HG02970 (cell line): ENCODE results near the gene ADGRV1.

Experiments used
- ATAC-seq: cut with Tn5 transposase; IDR thresholded peaks from one replicate; pipeline ENCODE4 v1.9.1; 2021; ENCODE audit warnings: mild to moderate bottlenecking, moderate library complexity, moderate number of reproducible peaks; ENCODE audit not compliant: unreplicated experiment, low FRiP score

The ADGRV1 gene

DNA sequence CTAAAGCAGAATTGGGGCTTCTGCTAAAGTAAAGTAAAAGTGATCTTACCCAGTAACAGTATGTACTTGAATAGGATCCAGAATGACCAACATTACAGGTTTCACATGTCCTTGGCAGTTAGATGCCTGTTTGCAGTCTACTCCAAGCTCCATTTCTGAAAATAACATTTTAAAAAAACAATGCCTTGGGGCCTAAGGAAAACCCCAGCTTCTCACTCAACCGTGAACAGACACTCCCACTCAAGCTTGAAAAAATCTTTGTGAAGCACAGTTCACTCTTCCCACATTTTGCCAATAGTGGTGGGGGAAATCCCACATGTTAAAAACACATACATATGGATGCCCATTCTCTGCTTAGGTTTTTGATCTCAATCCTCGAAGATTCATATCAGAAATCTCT is 520.4 kb downstream of the ADGRV1 start:
- no peak for ATAC-seq

DNA sequence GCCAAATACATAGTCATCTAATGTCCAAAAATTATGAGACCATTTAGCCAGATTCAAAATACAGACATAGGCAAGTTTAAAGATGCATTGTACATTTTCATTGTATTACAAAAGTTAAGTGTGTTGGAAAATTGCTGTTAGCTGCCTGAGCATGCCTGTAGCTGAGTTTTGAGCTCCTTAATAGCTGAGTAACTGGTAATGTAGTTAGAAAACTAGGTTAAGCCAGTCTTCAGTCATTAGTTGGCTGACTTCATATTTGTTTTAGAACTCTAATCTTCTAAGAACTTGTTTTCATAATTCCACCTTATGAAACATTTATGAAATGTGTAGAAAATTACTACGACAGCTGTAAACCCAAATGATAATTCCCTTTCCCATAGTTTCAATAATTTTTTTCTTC is 531.2 kb downstream of the ADGRV1 start:
- ATAC-seq, result no peak

DNA sequence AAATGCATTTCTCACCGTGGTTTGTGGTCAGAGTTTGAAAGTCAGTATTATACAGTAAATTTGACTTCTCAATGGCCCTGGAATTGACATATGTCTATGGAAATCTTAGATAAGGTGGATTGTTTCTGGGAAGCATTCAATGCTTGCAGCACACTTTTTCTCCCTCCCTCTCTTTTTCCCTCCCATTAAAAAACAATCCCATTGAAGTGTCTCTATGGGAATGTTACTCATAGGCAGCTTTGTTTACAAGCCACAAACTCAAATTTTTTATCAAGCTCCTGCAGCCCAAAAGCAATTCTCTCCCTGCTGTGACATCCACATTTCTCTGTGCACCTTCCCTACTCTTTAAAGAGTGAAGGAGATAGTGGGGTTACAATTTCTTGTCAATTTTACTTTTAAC is 532.4 kb downstream of the ADGRV1 start:
- ATAC-seq, result no peak

DNA sequence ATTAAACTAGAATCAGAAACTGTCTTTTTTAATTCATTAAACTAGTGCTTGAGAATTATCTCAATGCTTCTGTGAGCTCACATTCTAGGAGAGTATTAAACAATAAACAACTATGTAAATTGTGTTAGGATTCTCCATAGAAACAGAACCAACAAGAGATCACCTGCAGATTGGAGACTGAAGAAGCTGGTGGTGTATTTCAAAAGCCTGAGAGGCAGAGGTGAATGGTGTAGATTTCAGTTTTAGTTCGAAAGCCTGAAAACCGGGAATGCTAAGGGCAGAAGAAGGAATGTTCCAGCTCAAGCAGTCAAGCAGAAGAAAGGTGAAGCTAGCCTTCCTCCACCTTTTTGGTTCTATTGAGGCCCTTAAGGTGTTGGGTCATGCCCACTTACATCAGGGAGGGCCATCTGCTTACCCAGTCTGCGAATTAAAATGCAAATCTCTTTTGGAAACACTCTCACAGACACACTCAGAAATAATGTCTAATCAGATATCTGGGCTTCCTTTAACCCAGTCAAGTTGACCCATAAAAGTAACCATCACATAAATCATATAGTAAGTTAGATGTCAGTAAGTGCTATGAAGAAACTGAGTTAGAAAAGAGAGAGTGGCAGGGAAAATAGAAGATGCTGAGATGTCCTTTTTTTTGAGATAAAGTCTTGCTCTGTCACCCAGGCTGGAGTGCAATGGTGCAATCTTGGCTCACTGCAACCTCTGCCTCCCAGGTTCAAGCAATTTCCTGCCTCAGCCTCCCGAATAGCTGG is 533.1 kb downstream of the ADGRV1 start:
- no peak for ATAC-seq

DNA sequence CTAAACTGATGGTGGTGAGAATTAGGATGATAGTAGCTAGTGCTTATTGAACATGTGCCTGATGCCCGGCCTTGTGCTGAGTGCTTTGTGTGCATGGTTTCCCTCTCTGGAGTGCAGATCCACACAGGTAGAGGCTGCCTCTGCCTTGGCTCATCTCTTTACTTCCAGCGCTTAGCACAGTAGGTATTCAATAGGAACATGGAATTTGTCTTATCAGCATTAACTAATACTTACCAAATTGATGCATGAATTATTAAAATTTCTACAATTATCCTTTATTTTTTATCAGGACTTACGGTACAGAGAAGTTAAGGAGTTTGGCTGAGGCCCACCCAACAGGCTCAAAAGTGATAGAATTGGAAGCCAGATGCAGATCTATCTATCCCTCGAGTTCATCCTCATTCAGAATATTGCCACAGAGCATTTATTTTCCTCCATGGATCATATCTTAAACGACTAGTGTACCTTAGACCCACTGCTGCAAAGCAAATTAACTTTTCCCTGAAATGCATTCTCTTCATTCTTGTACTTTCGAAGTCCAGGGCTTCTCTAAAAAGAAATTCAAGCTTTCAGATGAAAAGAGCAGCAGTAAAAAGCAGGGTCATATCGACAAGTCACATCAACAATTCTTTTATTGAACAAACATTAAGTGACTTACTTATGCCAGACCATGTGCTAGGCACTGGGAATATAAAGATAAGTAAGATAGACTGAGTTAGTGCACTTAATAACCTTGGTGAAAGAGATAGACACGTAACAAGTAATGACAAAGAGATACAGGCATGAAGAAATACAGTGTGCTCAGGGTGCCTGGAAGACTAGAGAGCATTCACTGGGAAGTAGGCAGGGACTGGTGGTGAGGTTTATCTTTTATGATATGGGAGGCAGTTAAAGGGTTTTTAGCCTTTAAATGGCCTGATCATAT is 534.5 kb downstream of the ADGRV1 start:
- no peak for ATAC-seq

DNA sequence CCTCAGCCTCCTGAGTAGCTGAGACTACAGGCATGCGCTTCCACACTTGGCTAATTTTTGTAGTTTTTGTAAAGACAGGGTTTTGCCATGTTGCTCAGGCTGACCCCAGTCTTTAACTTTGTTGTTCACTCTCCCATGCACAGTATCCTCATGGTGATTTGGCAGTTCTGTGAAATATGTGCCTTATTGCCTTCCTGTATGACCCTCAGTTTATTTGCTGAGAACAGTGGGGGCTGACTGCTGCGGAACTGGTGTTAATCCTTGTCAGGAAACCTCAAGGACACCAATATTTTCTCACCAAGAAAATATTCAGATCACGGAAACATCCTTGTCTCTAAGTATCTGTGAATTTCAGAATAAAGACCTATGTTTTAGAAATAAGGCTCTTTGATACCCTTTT is 536.7 kb downstream of the ADGRV1 start:
- ATAC-seq, result no peak

DNA sequence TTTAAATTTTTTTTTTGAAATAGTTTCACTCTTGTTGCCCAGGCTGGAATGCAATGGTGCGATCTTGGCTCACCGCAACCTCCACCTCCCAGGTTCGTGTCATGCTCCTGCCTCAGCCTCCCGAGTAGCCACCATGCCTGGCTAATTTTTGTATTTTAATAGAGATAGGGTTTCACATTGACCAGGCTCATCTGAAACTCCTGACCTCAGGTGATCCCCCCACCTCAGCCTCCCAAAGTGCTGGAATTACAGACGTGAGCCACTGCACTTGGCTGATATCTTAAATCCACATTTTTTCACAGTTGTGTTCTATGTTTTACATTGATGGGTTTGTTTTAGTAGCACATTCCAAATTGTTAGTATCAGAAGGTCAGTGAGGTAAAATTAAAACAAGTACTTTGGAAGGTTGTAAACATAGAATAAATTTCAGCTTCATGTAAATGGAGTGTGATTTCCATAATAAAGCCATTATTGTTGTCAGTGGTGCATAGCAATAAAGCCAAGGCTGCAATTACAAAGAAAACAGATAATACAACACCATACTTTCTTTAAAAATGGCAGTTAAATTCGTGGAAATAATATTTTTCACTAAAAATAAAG is 537.3 kb downstream of the ADGRV1 start:
- no peak for ATAC-seq

DNA sequence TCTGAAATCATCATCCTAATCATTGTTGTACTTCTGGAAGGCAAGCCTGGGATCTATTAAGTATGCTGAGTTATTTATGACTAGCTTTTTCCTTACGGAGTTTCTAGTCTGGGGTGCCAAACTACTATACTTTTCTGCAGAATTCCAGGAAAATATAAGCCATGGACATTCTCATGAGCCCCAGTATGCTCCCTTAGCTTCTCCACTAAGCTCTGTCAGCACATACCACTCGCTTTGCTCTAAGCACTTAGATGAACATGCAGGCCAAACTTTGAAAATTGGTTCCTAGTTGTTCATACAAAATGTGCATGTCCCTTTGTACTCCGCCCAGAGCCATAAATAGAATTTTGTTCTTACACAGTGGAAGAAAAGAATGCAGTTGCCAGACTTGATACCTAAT is 539.9 kb downstream of the ADGRV1 start:
- ATAC-seq, result no peak

DNA sequence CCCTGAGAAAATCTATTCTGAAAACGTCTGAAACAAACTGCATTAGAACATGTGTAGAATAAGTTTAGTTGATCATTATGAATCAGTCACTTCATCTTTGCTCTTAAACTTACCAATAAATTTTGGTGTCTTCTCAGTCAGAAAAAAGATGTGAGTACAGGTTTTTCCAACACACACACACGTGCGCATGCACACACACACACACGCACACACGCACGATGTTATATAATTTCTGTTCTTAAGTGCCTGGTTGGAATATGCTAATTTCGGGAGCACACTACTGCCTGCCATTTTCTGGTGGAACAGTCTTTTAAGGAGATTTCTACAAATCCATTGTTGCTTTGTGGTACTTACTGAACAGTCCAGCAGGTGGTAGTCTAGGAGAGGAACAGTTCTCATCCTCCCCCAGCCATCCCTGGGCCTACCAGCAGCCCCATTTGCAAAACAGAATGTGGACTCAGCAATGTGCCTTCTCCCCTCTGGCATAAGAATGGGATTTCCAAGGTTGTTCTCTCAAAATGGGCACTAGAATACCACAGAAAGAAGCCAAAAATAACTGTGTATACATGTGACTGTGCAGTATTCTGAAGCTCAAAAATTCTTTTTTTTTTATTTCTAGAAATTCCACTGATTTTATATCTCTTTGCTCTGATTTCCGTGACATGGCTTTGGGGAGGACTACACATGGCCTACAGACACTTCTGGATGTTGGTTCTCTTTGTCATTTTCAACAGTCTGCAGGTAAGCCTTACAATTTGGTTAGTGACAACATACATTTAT is 543.2 kb downstream of the ADGRV1 start:
- ATAC-seq, result peak; percentile 88

DNA sequence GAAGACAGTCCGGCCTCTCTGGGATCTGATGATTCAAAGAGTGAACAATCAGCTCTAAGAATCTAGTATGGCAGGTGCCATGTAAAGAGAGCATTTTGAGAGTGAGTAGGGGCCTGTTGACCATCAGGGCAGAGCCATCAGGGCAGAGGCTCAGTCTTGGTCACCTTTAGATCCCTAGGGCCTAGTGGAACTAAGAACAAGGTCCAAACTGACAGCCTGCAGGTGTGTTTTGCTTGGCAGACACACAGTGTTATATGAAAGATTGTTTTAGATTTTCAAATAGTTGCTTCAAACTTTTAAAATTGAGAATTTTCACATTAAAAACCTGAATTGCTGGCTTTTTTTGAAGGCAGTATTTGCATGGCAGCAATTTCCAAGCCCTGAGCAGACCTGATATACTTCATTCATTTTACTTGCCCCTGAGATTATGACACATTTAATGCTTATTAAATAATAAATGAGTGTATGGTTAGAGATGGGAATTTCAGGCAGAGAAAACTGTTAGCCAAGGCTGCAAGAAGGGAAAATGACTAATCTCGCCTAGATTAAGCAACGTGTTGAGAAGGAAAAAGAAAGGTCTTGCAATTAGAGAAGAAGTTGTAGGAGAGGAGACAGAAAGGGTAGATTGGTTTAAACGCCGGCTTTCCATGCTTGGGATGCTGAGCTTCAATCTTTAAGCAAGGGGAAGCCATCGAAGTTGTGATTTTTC is 544.9 kb downstream of the ADGRV1 start:
- no peak for ATAC-seq

DNA sequence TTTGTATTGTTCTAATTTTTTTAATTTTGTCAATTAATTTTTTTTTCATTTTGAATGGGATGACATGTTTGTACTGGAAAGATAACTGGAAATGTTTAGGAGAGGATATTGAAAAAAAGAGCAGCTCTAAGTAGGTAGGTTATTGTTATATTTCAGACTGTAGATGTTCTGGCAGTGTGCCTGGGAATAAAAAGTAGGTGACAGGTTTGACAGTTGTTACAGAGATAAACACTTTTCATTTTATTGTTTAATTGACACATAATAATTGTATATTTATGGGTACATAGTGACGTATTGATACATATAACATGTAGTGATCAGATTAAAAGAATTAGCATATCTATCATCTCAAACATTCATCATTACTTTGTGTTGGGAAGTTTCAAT is 545.5 kb downstream of the ADGRV1 start:
- ATAC-seq, result no peak

DNA sequence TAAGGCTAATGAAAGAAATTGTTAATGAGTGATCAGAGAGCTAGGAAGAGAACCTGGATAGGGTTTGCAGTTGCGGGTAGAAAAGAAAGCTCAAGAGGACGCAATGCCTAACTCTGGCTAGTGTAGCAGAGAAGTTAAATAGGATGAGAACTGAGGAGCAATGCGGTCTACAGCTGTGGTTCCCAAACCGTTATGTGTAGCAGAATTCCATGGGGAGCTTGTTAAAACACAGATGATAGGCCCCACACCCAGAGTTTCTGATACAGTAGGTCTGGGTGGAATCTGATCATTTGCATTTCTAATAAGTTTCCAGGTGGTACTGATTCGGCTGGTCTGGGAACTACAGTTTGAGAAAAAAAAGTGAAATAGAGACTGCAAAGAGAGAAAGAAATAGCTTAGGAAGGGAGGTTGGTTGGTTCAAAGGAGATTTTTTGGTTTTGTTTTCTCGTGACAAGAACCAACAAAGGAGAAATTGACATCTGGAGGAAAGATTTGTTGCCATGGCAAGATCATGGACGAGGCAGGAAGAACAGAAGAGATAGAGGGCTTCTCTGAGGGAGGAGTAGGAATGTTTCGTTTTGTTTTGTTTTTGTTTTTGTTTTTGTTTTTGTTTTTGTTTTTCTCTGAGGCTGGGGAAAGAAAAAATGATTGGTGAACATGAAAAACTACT is 548.4 kb downstream of the ADGRV1 start:
- ATAC-seq, result no peak

DNA sequence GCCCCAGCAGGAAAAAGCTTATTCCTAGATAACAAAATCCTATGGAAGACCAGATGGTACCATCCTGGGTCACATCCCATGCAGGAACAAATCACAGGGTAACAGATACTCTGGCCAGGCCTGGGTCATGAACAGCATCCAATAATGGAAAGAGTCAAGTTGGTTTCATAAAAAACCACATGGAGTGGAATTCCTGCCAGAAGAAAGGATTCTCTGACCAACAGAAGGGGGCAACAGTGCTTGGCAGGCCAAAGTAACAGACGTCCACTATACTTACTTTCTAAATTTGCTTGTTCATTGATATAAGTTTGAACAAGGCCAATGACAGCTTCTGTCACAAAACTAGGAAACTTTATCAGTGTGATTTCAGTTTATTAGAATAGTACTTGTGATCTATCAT is 551.0 kb downstream of the ADGRV1 start:
- ATAC-seq, result no peak

DNA sequence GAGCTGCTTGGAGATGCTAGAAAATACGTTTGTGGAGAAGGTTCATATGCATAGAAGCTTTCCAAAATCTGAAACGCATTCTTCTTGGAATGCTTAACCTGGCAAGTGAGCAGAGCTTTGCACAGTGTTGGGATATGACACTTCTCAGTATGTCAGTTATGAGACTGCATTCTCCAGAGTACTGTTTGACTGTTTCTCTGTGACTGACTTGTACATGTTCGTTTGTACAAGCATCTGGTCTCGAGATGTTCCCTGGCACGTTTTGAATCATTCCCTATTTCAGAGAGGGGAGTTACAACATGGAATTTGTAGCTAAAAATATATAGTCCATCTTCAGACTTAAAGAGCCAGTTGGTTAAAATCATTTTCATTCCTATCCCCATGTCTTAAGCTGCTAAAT is 552.1 kb downstream of the ADGRV1 start:
- no peak for ATAC-seq

DNA sequence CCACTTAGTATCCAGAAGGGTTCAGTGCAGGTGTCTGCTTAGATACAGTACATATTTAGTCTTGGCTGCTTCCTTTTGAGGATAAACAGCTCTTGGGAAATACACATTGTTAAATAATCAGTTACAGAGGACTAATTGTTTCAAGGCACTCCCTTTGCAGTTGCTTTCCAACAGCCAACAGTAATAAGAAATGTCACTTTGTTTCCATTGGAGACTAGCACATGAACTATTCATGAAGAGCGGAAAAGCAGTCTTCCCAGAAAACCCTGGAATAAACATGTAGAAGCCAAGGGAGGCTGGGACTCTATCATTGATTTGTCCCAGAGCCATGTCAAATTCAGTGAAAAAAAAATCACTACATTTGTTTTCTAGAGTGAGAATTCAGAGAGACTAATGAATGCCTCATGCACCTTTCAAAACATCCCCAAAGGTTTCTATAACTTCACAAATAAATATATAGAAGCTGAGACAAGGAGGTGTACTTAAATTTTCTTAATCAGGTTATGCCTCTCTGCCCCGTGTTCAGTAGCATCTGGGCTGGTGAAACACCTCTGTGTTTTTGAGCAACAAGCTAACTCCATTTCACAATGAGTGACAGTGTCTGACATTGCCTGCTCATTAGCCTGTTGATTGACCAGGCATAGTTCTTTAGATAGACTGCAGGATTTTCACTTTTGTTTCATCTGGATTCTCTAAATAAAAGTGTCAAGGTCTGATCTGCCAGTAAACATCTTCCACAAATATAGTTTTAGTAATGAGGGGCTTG is 553.1 kb downstream of the ADGRV1 start:
- ATAC-seq, result no peak

DNA sequence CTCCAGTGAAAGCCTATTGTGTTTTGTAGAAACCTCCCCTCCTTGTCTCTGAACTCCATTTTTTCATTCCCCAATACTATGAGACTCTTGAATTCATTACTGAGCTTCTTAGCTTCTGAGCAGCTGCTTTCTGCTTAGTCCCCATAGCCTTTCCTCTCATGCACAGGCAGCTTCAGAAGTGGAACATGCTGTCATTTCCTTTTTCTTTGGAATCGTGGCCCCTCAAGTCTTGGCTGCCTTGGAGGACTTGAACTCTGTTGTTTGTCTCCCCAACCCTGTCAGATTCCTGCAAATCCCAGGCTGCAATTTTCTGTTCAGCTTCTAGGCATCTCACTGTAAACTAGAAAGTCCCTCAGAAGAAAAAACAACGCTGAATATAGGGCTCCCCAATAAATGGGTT is 556.1 kb downstream of the ADGRV1 start:
- ATAC-seq, result no peak

DNA sequence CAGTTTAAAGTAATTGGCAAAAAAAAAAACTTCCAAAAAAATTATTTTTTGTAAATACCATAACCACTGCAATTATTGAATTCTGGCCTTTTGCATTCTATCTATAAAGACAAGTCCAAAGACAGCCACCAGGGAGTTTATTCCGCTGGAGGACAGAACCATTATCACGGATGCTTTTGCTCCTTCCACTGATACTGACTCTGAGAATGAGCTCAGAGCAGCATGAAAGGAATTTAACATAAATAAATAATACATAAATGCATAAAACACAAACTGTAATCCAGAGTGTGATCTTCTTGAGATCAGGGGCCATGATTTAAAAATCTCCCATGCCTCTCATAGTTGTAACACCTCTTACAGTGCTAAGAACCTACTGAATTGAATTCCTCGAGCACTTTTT is 559.8 kb downstream of the ADGRV1 start:
- no peak for ATAC-seq

DNA sequence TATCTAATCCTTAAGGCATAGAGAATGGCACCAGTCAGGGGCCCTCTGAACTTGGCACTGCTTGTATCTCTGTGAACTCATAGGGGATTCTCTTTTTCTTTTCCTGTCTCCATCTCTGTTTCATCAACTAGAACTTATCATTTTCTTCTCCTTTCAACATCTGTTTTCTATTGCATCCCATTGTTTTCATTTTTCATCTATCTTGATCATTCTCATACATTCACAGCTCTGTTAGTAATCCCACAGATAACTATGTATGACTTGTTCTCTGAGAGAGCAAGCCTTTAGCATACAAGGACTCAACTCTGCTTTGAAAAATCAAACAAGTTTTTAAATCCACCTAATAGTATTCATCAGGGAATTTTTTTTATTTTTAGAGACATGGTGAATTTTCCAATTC is 560.2 kb downstream of the ADGRV1 start:
- no peak for ATAC-seq

DNA sequence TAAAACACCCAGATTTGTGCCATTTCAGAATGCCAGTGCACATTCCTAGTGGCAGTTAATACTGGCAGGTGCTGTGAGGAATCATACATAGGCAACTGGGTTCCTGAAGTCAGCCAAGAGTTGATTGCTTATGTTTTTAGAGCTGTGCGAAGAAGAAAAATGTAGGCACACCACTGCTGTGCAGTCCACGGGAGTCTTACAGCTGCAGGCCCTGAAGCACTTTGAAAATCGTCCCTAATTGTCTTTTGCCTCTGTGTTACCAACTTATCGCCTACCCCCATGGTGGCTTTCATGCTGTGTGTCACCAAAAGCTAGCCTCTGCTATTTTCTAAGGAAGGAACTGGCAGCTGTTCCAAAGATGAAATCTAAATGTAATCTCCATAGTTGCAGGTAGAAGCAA is 560.6 kb downstream of the ADGRV1 start:
- no peak for ATAC-seq
